Gastroesophageal sphincter (tissue), 3 donors: ENCODE measurements around the gene ETS1.

ENCODE experiments used
- EP300 ChIP-seq: sonication (generic); formaldehyde crosslinking; IDR thresholded peaks from one replicate; pipeline ENCODE4 v1.6.1; 2017; ENCODE audit warnings: antibody characterized with exemption, mild to moderate bottlenecking
- POLR2A ChIP-seq, 2 donors: fragments of 450-650 bp; IDR thresholded peaks; one replicate each; pipeline ENCODE4 v1.6.1; 2017; ENCODE audit warnings: antibody characterized with exemption in 2 of 2, mild to moderate bottlenecking in 2 of 2, moderate library complexity in 1 of 2
- TF ChIP-seq, protein P1 (sequence below), 4 experiments: fragments of 200-600 bp in 2 of 4; fragments of 450-650 bp in 2 of 4; sonication (generic) in 1 of 4; IDR thresholded peaks; one replicate each; pipeline ENCODE4 v1.5.1; 2017 to 2019; ENCODE audit warnings: antibody characterized with exemption in 4 of 4, mild to moderate bottlenecking in 2 of 4, moderate library complexity in 2 of 4

DNA sequence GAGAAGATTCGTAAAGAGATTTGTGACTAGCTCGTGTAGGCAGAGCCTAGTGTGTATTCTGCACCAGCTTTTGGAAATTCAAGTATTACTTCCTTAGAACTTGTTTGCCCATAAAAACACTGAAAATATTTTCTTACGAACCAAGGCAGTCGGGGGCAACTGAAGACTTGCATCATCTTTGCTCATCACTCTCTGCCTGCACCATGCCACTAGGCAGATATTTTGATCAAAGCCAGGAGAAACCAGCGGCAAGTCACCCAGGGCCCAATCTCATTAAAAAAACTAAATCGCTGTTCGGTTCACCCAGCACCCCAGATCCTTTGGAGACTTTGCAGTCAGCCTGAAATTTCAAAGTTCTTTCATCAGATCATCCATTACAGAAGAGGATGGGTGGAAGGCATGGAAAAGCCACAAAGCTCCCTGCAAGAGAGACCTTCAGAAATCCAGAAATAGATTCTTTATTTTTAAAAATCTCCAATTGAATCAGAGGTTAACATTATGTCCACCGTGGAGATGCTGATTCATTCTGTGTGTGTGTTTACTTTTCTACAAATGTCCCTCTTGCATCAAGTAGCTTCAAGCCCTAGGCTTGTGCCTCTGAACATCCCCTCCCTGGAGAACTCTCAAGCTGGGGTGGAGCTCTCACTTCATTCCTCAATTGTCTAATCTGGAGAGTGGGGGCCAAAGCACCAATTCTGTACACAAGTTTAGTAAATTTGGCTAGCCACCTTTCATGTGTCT lies 78.4 kb downstream of the ETS1 start:
- TF ChIP-seq, protein P1, sequence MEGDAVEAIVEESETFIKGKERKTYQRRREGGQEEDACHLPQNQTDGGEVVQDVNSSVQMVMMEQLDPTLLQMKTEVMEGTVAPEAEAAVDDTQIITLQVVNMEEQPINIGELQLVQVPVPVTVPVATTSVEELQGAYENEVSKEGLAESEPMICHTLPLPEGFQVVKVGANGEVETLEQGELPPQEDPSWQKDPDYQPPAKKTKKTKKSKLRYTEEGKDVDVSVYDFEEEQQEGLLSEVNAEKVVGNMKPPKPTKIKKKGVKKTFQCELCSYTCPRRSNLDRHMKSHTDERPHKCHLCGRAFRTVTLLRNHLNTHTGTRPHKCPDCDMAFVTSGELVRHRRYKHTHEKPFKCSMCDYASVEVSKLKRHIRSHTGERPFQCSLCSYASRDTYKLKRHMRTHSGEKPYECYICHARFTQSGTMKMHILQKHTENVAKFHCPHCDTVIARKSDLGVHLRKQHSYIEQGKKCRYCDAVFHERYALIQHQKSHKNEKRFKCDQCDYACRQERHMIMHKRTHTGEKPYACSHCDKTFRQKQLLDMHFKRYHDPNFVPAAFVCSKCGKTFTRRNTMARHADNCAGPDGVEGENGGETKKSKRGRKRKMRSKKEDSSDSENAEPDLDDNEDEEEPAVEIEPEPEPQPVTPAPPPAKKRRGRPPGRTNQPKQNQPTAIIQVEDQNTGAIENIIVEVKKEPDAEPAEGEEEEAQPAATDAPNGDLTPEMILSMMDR (IDR thresholded peaks at IDR 0.05), result no peak
- TF ChIP-seq POLR2A (IDR thresholded peaks at IDR 0.05), result no peak
- no peak for TF ChIP-seq EP300
